Measurements from ENCODE around the gene ABCB4.
"Not testable (repeated sequence)": the region's sequence is repeated elsewhere in the genome, so short reads cannot be mapped to it uniquely, and the experiment has no call there.

The ABCB4 gene

DNA sequence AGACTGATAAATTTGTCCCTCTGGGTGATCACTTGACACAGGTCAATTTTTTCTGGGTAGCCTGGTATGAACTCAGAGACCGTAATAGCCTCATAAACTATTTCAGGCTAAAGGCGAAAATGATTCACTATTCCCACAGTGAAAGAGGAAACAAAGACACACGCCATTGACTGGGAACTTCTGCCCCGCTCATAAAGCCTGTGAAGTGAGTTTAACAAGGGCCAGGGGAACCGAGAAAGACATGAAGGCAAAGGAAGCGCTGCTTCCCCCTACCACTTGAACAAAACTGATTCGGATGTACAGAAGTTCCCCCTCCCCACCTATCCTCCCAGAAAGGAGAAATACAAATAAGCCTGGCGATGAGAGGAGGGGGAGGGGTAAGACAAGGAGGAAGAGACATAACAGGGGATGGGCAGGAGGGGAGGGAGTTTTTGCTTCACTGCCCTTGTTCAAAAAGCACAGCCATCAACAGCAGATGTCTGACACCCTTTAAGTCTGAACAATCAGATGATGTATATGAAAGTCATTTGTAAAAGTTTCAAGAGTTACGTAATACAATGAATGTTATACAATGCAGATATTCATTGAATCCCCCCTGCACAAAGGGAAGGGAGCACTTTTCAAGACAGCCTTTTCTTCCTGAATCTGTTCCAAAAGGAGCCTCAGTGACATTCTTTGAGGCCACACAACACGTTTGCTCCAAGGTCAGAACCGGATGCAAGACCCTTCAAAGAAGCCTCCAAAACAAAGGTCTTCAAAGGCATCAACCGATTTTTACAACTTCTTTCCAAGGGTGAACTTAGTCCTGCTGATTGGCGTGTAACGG, 734 bp downstream of the ABCB4 start:
- H3K27ac ChIP-seq (ENCODE audit: poor library complexity, severe bottlenecking) = no peak overlapping the region
- DNase-seq (ENCODE audit: low spot score) = no peak

DNA sequence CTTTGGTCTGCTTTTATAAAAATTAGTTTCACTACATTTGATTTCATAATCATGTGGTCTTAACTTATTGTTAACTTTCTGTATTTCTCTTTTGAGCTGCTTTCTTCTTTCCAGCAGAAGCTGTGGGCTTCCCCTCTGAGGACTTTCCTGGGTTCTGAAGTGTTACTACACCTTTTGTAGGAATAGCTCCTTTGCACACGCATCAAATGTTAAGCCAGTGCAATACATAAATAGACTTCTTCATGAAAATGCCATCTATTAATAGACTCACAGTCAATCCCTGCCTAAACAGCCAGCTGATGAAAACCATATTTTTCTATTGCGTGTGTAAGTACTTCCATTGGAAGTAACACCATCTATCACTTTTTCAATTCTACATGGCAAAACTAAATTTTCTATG, 1.5 kb downstream of the ABCB4 start:
- ATAC-seq (ENCODE audit: low read depth) = no peak

More for the DNA sequence above, 734 bp downstream of the ABCB4 start:
- no peak; the same call in 2 of the 3 replicates for ATAC-seq (ENCODE audit: low read depth)
- Histone ChIP-seq H3K9me3 (ENCODE audit: severe bottlenecking) (no peaks in the 10 kb centered on the region), H3K4me1 (ENCODE audit: insufficient read depth, poor library complexity, severe bottlenecking) (no peaks in the 10 kb centered on the region), H3K27me3 (ENCODE audit: insufficient read depth, poor library complexity, severe bottlenecking) (peaks cover 57% of the 10 kb centered on the region), H3K4me3 (ENCODE audit: severe bottlenecking) (no peak overlapping the region), H3K36me3 (ENCODE audit: low read depth) (no peaks in the 10 kb centered on the region)
- TF ChIP-seq, protein P1, sequence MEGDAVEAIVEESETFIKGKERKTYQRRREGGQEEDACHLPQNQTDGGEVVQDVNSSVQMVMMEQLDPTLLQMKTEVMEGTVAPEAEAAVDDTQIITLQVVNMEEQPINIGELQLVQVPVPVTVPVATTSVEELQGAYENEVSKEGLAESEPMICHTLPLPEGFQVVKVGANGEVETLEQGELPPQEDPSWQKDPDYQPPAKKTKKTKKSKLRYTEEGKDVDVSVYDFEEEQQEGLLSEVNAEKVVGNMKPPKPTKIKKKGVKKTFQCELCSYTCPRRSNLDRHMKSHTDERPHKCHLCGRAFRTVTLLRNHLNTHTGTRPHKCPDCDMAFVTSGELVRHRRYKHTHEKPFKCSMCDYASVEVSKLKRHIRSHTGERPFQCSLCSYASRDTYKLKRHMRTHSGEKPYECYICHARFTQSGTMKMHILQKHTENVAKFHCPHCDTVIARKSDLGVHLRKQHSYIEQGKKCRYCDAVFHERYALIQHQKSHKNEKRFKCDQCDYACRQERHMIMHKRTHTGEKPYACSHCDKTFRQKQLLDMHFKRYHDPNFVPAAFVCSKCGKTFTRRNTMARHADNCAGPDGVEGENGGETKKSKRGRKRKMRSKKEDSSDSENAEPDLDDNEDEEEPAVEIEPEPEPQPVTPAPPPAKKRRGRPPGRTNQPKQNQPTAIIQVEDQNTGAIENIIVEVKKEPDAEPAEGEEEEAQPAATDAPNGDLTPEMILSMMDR (IDR thresholded peaks at IDR 0.05; ENCODE audit: poor library complexity, severe bottlenecking) = no peak

DNA sequence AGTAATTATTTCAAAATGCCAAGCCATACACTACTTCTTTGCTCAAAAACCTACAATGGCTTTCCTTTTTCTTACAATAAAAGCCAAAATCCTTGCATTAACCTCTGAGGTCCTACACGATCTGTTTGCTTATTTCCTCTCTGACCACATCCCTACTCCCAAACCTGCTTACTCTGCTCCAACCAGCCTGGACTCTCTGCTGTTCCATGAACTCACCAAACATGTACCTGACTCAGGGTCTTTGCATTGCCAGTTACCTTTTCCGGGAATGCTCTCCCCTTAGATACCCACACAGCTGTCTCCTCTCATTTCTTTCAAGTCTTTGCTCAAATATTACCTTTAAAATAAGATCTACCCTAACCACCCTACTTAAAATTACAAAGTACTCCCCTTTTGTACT, 2.3 kb downstream of the ABCB4 start:
- no peak for ATAC-seq (ENCODE audit: low read depth)
- TF ChIP-seq, protein P1 (IDR thresholded peaks at IDR 0.05; ENCODE audit: poor library complexity, severe bottlenecking) = no peak
- H3K36me3 ChIP-seq (ENCODE audit: low read depth) = no peaks in the 10 kb centered on the region
- peaks cover 52% of the 10 kb centered on the region for H3K27me3 ChIP-seq (ENCODE audit: insufficient read depth, poor library complexity, severe bottlenecking)
- no peak for DNase-seq (ENCODE audit: low spot score)
- no peak overlapping the region for H3K4me3 ChIP-seq (ENCODE audit: severe bottlenecking)
- no peaks in the 10 kb centered on the region for H3K9me3 ChIP-seq (ENCODE audit: severe bottlenecking)
- H3K27ac ChIP-seq (ENCODE audit: poor library complexity, severe bottlenecking) = no peak overlapping the region
- no peaks in the 10 kb centered on the region for H3K4me1 ChIP-seq (ENCODE audit: insufficient read depth, poor library complexity, severe bottlenecking)

More for the DNA sequence above, 1.5 kb downstream of the ABCB4 start:
- H3K27me3 ChIP-seq (ENCODE audit: insufficient read depth, poor library complexity, severe bottlenecking) = peaks cover 57% of the 10 kb centered on the region
- no peak overlapping the region for H3K4me3 ChIP-seq (ENCODE audit: severe bottlenecking)
- no peak for DNase-seq (ENCODE audit: low spot score)
- TF ChIP-seq, protein P1 (IDR thresholded peaks at IDR 0.05; ENCODE audit: poor library complexity, severe bottlenecking) = no peak
- H3K4me1 ChIP-seq (ENCODE audit: insufficient read depth, poor library complexity, severe bottlenecking) = no peaks in the 10 kb centered on the region
- no peaks in the 10 kb centered on the region for H3K9me3 ChIP-seq (ENCODE audit: severe bottlenecking)
- no peaks in the 10 kb centered on the region for H3K36me3 ChIP-seq (ENCODE audit: low read depth)
- no peak overlapping the region for H3K27ac ChIP-seq (ENCODE audit: poor library complexity, severe bottlenecking)

DNA sequence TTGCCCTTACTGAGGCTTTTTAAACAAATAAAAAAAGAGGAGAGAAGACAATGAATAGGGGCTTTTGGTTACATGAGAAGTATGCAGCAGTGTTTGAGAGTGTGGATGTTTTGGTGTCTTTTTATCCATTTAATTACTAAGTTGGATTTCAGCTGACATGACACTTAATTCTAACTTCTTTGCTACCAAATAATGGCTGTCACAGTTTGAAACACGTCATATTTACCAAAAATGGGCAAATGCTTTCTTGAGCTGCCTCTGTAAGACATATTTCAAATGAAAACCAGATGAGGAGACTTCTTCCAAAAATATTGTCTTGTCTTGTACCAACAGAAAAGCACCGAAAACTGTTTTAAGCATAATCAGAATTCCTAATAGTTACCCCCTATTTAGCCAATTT, 4.0 kb downstream of the ABCB4 start:
- no peaks in the 10 kb centered on the region for H3K4me1 ChIP-seq (ENCODE audit: insufficient read depth, poor library complexity, severe bottlenecking)
- peaks cover 38% of the 10 kb centered on the region for H3K27me3 ChIP-seq (ENCODE audit: insufficient read depth, poor library complexity, severe bottlenecking)
- no peak overlapping the region for H3K4me3 ChIP-seq (ENCODE audit: severe bottlenecking)
- no peak for ATAC-seq (ENCODE audit: low read depth)
- no peak for DNase-seq (ENCODE audit: low spot score)
- no peak overlapping the region for H3K27ac ChIP-seq (ENCODE audit: poor library complexity, severe bottlenecking)
- H3K36me3 ChIP-seq (ENCODE audit: low read depth) = no peaks in the 10 kb centered on the region
- TF ChIP-seq, protein P1 (IDR thresholded peaks at IDR 0.05; ENCODE audit: poor library complexity, severe bottlenecking) = no peak
- H3K9me3 ChIP-seq (ENCODE audit: severe bottlenecking) = no peaks in the 10 kb centered on the region

GRCh38 chr7:87469204-87469603, 6.3 kb downstream of the ABCB4 start:
- H3K9me3 ChIP-seq (ENCODE audit: severe bottlenecking); ATAC-seq (ENCODE audit: low read depth); DNase-seq (ENCODE audit: low spot score); H3K4me3 ChIP-seq (ENCODE audit: severe bottlenecking); H3K4me1 ChIP-seq (ENCODE audit: insufficient read depth, poor library complexity, severe bottlenecking); H3K27ac ChIP-seq (ENCODE audit: poor library complexity, severe bottlenecking); H3K36me3 ChIP-seq (ENCODE audit: low read depth): not testable (repeated sequence)
- peaks cover 18% of the 10 kb centered on the region for H3K27me3 ChIP-seq (ENCODE audit: insufficient read depth, poor library complexity, severe bottlenecking)

- not testable (repeated sequence) for H3K36me3 ChIP-seq (ENCODE audit: low read depth); H3K27ac ChIP-seq (ENCODE audit: poor library complexity, severe bottlenecking); DNase-seq (ENCODE audit: low spot score); H3K9me3 ChIP-seq (ENCODE audit: severe bottlenecking); H3K4me3 ChIP-seq (ENCODE audit: severe bottlenecking); H3K4me1 ChIP-seq (ENCODE audit: insufficient read depth, poor library complexity, severe bottlenecking); H3K27me3 ChIP-seq (ENCODE audit: insufficient read depth, poor library complexity, severe bottlenecking); ATAC-seq (ENCODE audit: low read depth)
Observed at GRCh38 chr7:87465534-87465880, 10.0 kb downstream of the ABCB4 start.

DNA sequence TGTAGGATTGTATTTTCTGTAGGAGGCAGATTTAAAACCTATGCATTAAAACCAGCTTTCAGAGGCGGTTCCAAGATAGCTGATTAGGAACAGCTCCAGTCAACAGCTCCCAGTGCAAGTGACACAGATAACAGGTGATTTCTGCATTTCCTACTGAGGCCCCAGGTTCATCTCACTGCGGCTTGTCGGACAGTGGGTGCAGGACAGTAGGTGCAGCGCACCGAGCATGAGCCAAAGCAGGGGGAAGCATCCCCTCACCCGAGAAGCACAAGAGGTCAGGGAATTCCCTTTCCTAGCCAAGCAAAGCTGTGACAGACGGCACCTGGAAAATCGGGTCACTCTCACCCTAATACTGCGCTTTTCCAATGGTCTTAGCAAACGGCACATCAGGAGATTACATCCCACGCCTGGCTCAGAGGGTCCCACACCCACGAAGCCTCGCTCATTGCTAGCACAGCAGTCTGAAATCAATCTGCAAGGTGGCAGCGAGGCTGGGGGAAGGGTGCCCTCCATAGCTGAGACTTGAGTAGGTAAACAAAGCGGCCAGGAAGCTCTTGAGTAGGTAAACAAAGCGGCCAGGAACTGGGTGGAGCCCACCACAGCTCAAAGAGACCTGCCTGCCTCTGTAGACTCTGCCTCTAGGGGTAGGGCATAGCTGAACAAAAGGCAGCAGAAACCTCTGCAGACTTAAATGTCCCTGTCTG, 10.5 kb downstream of the ABCB4 start:
- H3K27me3 ChIP-seq (ENCODE audit: insufficient read depth, poor library complexity, severe bottlenecking); H3K9me3 ChIP-seq (ENCODE audit: severe bottlenecking); H3K4me3 ChIP-seq (ENCODE audit: severe bottlenecking); H3K4me1 ChIP-seq (ENCODE audit: insufficient read depth, poor library complexity, severe bottlenecking); H3K27ac ChIP-seq (ENCODE audit: poor library complexity, severe bottlenecking); H3K36me3 ChIP-seq (ENCODE audit: low read depth); DNase-seq (ENCODE audit: low spot score); ATAC-seq (ENCODE audit: low read depth): not testable (repeated sequence)
